ENCODE results near the gene LIN37. TPM values are rescaled to one million over a fixed set of nuclear protein-coding genes. Genes with fewer than 3 reads are reported as not detected.

The LIN37 gene
- total RNA-seq, 1 donor from 2014 or later = 9.0 TPM

- Mint-ChIP-seq H3K36me3 (ENCODE audit: low read depth, unreplicated experiment) (peaks cover 7% of the 10 kb centered on the region), H3K9me3 (ENCODE audit: unreplicated experiment) (no peaks in the 10 kb centered on the region)
- DNase-seq (ENCODE audit: low spot score) = no peak
Observed at GRCh38 chr19:35787227-35787799, 38.9 kb downstream of the LIN37 start.

GRCh38 chr19:35788205-35788960 is 40.0 kb downstream of the LIN37 start:
- TF ChIP-seq CTCF (IDR thresholded peaks at IDR 0.05; ENCODE audit: unreplicated experiment) = no peak
- Mint-ChIP-seq H3K9me3 (ENCODE audit: unreplicated experiment) (no peaks in the 10 kb centered on the region), H3K27me3 (ENCODE audit: unreplicated experiment) (peaks cover 12% of the 10 kb centered on the region), H3K36me3 (ENCODE audit: low read depth, unreplicated experiment) (no peaks in the 10 kb centered on the region), H3K4me3 (ENCODE audit: unreplicated experiment) (no peak overlapping the region), H3K4me1 (ENCODE audit: unreplicated experiment) (peaks cover under 1% of the 10 kb centered on the region), H3K27ac (ENCODE audit: unreplicated experiment) (peak overlapping the region; percentile 20)
- DNase-seq (ENCODE audit: low spot score) = no peak

More at GRCh38 chr19:35787227-35787799, 38.9 kb downstream of the LIN37 start:
- H3K4me3 Mint-ChIP-seq (ENCODE audit: unreplicated experiment) = no peak overlapping the region
- TF ChIP-seq CTCF (IDR thresholded peaks at IDR 0.05; ENCODE audit: unreplicated experiment) = no peak
- peaks cover 13% of the 10 kb centered on the region for H3K27me3 Mint-ChIP-seq (ENCODE audit: unreplicated experiment)
- H3K4me1 Mint-ChIP-seq (ENCODE audit: unreplicated experiment) = peaks cover 4% of the 10 kb centered on the region
- no peak overlapping the region for H3K27ac Mint-ChIP-seq (ENCODE audit: unreplicated experiment)

- no peaks in the 10 kb centered on the region for H3K9me3 Mint-ChIP-seq (ENCODE audit: unreplicated experiment)
- TF ChIP-seq CTCF (IDR thresholded peaks at IDR 0.05; ENCODE audit: unreplicated experiment) = no peak
- no peak overlapping the region for H3K27ac Mint-ChIP-seq (ENCODE audit: unreplicated experiment)
- H3K4me3 Mint-ChIP-seq (ENCODE audit: unreplicated experiment) = no peak overlapping the region
- no peaks in the 10 kb centered on the region for H3K36me3 Mint-ChIP-seq (ENCODE audit: low read depth, unreplicated experiment)
- no peaks in the 10 kb centered on the region for H3K4me1 Mint-ChIP-seq (ENCODE audit: unreplicated experiment)
- no peak for DNase-seq (ENCODE audit: low spot score)
- peaks cover 12% of the 10 kb centered on the region for H3K27me3 Mint-ChIP-seq (ENCODE audit: unreplicated experiment)
Observed at GRCh38 chr19:35789195-35789977, 41.0 kb downstream of the LIN37 start.

GRCh38 chr19:35789978-35790944 is 41.9 kb downstream of the LIN37 start:
- Mint-ChIP-seq H3K36me3 (ENCODE audit: low read depth, unreplicated experiment) (no peaks in the 10 kb centered on the region), H3K4me3 (ENCODE audit: unreplicated experiment) (no peak overlapping the region), H3K4me1 (ENCODE audit: unreplicated experiment) (no peaks in the 10 kb centered on the region), H3K27ac (ENCODE audit: unreplicated experiment) (no peak overlapping the region), H3K9me3 (ENCODE audit: unreplicated experiment) (no peaks in the 10 kb centered on the region), H3K27me3 (ENCODE audit: unreplicated experiment) (peaks cover 10% of the 10 kb centered on the region)
- no peak for TF ChIP-seq CTCF (IDR thresholded peaks at IDR 0.05; ENCODE audit: unreplicated experiment)
- no peak for DNase-seq (ENCODE audit: low spot score)
